NCI-H2196 (cell line): Measurements from ENCODE around the gene SEPTIN5.
"Not testable (repeated sequence)": the region's sequence is repeated elsewhere in the genome, so short reads cannot be mapped to it uniquely, and the experiment has no call there.

Source experiments
- DNase-seq: peaks from one replicate; lab custom pipeline; 2025; ENCODE audit not compliant: unreplicated experiment; lab: John Stamatoyannopoulos, UW

The SEPTIN5 gene

DNA sequence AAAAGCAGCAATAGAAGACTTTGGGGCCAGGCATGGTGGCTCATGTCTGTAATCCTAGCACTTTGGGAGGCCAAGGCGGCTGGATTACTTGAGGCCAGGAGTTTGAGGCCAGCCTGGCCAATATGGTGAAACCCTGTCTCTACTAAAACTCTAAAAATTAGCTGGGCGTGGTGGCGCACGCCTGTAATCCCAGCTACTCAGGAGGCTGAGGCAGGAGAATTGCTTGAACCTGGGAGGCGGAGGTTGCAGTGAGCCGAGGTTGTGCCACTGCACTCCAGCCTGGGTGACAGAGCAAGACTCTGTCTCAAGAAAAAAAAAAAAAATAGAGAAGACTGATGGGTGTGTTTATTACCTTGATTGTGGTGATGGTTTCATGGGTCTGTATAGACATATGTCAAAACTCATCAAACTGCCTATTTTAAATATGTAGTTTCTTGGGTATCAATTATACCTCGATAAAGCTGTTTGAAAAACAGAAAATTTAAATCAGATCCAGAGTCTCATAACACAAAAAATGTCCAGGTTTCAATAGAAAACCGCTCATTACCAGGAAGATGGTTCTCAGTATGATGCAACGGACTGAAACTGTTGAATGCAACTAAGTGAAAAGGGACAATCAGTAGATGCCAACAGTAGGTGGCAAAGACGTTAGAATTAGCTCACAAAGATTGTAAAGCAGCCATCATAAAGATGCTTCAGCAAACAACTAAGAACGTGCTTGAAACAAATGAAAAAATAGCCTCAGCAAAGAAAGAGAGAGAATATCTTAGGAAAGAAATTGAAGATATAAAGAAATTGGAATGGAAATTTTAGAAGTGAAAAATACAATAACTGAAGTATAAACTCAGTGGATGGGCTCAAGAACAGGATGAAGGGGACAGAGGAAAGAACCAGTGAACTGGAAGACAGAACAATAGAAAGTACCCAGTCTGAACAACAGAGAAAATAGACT lies 33.1 kb upstream of the SEPTIN5 start:
- no peak for DNase-seq

DNA sequence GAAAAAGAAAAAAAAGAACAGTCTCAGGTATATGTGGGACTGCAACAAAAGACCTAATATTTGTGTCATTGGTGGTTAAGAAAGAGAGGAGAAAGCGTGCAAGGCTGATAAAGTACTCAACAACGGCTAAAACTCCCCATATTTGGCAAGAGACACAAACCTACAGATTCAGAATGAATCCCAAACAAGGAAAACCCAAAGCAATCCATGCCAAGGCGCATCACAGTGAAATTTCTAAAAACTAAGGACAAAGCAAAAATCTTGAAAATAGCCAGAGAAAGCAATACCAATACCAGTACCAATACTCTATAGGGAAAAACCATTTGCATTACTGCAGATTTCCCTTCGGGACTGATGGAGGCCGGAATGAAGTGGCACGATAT lies 32.4 kb upstream of the SEPTIN5 start:
- DNase-seq, result no peak

DNA sequence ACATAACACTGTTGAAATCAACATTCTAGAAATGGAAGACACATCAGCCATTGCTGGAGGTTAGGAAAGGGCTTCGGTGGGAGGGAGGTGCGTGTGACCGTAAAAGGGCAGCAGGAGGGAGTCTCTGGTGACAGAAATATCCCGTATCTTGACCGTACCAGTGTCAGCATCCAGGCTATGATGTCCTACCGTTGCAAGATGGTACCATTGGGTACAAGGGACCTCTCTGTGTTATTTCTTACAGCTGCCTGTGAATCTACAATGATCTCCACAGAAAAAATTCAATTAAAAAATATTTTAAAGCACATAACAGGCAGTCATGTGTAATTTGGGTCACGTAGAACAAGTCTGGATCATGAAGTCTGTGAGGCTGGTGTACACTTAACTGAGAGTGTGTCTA lies 27.4 kb upstream of the SEPTIN5 start:
- DNase-seq, result no peak

DNA sequence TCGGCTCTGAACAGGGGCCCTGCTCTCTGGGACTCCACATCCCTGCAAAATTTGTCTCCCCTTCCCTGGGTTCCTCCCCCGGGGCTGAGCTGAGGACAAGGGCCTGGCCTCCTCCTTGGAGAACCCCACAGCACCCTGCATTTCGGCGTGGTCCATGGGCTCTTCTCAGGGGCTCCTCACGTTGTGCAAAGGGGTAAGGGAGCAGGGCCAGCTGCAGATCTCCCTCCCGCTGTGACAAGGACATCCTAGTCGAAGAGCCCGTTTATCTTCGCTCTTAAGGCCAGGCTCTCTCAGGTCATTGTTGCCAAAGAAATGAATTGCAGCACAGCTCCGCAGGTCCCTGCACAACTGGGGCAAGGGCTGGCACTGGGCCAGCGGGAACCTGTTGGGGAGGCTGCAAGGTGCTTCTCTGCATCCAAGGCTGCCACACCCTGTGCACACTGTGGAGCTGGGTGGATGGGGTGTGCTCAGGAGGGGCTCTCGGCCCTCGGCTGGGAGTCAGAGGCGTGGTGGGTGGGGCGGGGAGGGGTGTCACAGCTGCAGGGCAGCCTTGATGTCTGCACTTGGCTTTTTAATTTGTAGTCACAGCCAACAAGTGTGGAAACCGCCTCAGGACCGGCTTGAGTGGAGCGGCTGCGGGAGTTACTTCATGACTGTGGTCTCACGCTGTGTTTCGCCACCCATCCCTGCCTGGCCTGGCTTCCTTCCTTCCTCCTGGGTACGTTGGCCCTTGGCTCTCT lies 26.6 kb upstream of the SEPTIN5 start:
- DNase-seq, result no peak

DNA sequence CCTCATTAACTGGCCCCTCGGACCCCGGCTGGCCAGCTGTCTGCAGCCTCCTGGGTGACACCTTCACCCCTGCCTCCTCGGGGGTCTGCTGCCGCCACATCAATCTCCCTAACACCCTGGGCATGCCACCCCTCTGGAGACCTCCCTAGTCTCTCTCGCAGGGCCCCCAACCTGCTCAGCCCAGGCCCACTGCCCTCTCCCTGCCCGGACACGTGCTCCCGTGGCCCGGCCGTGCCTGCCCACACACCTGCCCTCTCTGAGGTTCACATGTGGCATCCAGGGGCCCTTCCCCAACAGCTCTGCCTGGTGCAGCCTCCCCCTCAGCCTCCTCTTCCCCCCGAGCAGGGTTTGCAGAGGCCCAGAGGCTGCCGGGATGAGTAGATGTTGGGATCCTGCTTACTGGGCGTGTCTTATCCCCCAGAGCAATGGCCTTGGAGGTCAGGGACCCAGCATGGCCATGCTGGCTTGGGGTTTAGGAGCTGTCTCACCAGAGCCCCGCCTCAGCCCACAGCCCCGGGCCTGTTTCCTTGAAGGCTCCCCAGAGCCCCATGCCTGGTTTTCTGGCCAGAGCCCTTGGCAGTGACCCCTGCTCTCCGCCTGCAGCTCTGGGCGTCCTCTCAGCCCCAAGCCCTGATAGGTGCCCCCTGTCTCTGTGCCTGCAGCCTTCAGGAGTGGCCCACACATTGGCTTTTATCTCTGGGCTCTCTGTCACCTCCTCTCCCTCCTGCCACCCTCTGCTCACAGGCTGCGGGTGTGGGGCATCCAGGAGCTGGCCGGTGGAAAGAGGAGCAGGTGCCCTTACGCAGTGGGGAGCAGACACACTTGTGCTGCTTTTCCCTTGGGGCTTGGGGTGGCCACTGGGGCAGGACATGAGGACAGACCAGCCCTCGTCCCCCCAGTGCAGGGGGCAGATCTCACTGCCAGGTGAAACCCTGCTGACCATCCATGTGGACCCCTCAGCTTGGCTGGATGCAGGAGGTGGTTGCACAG lies 25.7 kb upstream of the SEPTIN5 start:
- DNase-seq, result no peak

DNA sequence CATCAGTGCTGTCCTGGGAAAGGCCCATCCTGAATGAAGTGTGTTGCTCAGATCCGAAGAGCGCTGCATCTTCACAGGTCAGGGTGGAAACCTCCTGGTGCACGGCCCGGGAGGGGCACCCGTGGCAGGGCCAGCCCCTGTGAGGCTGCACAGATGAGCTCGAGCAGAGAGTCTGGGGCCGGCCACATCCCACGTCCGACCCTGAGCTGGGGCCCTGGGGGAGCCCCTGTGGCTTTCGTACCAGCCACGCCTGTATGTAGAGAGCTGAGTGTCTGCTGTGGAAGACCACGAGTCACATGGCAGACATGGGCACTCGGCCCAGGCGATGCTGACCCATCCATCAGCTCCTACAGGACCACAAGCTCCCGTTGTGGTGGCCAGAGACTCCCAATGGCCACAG lies 24.9 kb upstream of the SEPTIN5 start:
- DNase-seq, result no peak

DNA sequence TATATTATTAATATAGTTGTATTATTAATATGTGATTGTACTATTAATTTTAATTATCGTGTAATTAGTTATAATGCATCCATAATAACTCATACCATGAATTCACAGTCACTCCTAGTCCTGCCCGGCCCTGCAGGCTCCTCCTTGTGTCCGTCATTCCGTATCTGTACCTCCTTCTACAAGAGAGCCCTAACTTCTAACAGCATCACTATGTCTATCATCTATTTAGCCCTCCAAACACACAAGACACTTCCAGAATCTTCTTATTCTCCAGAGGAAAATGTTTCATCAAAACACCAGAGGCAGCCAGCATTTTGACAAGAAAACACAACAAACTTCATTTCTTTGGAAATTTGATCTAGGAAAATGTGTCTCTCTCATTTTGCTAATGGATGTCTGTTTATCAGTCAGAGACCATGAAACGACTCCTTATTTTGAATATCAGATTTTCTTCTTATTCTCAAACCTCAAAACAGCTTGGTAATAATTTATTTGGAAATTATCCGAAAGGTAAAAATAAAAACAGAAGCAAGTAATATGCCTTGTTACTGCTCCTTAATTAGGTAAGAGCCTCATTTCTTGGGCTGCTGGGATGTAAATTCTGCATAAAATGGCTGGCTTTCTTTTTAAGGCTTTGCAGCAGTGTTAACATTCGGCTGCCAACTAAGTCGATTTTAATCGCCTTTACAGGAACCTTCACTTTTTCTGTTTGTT lies 23.1 kb upstream of the SEPTIN5 start:
- DNase-seq, result no peak

DNA sequence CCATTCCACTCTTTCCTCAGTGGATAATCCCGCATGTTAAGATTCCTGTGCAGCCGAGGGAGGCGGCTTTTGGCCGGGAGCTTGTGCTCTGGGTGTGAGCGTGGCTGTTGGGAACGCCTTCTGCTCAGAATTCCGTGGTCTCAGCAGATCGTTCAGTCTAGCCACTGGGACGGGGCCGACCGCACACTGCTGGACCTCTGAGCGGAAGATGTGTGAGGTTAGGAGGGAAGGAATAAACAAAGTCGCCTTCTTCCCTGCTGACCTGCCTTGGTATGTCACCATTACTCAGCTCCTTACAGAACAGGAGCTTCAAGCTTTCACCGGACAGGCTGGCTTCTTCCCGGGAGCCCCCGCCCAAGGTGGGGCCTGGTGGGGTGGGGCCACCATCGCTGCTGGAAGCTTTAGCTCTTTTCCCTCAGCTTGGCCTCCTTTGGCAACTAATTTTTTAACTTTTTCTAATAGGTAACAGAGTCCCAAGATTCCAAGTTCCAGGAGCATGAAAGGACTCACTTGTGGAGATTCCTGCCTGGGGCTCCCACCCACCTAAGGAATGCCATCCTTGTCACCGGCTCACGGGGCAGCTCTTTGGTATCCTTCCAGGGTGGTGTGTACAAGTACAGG lies 22.5 kb upstream of the SEPTIN5 start:
- no peak for DNase-seq

DNA sequence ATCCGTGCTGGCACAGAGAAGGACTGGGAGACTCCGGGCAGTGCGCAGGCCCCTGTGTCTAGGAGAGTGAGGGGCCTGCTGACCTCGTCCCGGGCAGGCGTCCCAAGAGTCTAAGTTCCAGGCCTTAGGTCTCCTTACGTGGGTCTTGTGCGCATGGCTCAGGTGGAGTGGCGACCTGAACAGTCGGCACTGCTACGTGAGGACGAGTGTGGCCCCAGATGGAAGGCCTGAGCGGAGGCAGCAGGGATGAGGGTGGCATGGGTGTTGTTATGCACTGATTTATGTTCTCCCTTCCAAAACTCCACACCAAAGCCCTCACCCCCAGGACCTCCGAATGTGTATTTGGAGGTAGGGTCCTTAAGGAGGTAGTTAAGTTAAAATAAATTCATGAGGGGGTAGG lies 20.7 kb upstream of the SEPTIN5 start:
- DNase-seq, result no peak

DNA sequence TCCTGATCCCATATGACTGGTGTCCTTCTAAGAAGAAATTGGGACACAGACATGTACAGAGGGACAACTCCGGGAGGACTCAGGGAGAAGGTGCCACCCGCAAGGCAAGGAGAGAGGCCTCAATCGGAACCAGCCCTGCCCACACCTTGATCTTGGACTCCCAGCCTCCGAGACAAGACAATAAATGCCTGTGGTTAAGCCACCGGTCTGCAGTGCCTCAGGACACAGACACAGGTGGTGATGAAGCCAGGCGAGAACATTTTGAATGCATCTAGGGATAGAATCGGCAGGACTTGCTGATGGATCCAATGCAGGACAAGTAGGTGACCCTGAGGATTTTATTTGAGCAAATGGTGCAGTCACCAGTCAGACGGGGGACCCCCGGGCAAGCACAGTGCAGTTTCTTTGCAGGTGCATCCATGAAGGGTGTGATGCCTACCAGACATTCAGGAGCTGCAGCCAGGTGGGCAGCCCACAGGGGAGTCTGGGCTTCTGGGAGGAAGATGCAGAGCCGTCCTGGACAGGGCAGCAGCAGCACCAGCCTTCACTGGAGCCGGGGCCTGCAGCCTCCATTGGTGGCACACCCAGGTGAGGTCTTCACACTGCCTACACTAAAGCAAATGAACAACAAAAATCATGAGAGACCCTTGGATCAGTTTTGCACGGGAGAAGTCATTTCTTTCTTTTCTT lies 20.2 kb upstream of the SEPTIN5 start:
- no peak for DNase-seq

DNA sequence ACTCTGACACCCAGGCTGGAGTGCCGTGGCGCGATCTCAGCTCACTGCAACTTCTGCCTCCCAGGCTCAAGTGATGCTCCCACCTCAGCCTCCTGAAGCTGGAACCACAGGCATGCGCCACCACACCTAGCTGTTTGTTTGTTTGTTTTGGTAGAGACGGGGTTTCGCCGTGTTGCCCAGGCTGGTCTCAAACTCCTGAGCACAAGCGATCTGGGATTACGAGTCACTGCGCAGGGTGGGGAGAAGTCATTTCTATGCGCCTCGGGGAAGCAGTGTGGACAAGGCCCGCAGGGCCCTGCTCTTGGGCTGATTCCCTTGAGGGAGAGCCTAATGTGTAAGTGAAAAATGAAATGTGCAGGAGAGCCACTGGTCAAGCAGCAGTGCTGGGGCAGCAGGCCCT lies 19.6 kb upstream of the SEPTIN5 start:
- DNase-seq, result no peak

DNA sequence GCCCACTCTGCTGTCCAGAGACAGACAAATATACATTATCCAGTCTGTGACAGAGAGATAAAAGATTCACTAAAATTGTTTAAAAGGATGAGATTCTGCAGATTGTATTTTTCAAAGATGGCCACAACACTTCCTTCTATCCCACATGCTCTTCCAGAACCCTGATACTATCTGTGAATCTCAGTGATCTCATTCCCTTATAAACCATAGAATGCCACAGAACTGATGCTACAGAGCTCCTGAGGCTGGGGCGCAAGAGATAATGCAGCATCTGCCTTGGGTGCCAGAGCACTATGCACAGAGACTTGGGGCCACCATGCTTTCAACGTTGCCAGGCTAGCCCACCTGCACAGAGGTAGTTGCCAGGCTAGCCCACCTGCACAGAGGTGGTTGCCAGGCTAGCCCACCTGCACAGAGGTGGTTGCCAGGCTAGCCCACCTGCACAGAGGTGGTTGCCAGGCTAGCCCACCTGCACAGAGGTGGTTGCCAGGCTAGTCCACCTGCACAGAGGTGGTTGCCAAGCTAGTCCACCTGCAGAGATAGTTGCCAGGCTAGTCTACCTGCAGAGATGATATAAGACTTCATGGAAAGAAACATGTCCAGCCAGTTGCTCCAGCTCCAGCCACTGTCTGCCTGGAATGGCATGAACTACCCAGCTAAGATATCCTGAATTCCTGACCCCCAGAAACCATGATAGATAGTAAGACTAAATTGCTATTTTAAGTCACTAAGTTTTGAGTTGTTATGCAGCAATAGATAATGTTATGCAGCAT lies 17.6 kb upstream of the SEPTIN5 start:
- no peak for DNase-seq

DNA sequence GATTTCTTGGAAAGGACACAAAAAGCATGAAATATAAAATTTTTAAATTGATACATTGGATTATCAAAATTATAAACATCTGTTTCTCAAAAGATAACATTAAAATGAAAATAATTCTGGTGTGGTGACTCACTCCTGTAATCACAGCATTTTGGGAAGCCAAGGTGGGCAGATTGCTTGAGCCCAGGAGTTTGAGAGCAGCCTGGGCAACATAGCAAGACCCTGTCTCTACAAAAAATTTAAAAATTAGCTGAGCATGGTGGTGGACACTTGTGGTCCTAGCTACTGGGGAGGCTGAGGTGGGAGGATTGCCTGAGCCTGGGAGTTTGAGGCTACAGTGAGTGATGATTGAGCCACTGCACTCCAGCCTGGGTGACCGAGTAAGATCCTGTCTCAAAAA lies 16.4 kb upstream of the SEPTIN5 start:
- DNase-seq, result not testable (repeated sequence)

DNA sequence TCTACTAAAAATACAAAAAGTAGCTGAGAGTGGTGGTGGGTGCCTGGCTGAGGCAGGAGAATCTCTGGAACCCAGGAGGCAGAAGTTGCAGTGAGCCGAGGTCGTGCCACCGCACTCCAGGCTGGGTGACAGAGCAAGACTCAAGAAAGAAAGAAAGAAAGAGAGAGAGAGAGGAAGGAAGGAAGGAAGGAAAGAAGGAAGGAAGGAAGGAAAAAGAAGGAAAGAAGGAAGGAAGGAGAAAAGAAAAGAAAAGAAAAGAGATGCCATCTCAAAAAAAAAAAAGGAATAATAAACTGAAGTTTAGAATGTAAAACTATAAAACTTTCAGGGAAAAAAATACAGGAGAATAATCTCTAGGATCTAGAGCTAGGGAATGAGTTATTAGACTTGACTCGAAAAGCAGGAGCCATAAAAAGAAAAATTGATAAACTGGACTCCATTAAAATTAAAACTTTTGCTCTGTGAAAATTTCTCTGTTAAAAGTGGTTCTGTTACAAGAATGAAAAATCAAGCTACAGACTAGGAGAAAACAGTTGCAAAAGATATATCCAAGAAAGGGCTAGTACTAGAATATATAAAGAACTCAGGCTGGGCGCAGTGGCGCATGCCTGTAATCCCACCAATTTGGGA lies 13.4 kb upstream of the SEPTIN5 start:
- DNase-seq, result no peak

DNA sequence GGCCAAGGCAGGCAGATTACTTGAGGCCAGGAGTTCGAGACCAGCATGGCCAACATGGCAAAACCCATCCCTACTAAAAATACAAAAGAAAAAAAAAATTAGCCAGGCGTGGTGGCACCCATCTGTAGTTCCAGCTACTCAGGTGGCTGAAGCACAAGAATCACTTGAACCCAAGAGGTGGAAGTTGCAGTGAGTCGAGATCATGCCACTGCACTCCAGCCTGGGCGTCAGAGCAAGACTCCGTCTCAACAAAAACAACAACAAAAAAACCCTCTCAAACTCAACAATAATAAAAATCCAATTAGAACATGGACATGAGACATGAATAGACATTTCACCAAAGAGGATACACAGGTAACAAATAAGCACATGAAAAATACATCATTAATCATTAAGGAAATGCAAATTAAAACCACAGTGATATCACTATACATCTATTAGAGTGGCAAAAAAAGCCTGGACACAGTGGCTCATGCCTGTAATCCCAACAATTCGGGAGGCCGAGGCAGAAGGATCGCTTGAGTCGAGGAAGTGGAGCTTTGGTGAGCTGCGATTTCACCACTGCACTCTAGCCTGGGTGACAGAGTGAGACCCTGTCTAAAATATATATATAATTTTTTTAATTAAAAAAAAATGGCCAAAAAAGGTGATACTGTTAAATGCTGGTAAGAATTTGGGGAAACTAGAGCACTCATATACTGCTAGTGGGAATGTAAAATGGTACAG lies 12.7 kb upstream of the SEPTIN5 start:
- no peak for DNase-seq

DNA sequence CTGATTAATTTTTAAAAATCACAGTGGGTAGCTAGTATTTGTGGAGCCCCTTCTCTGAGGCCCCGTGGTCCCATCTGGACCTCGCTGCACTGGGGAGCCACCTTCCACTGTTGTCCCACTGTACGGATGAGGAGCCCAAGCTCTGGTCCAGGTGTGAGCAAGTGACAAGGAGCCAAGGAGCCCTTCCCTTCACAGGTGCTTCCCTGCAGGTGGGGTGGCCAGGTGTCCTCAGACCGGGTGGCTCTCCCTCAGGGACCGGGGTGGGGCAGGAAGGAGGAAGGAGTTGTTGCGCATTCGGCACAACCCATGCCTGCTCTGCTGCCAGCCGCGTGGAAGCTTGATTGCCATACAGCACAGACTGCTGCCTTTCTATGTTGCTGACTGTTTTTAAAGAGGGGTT lies 10.4 kb upstream of the SEPTIN5 start:
- no peak for DNase-seq

DNA sequence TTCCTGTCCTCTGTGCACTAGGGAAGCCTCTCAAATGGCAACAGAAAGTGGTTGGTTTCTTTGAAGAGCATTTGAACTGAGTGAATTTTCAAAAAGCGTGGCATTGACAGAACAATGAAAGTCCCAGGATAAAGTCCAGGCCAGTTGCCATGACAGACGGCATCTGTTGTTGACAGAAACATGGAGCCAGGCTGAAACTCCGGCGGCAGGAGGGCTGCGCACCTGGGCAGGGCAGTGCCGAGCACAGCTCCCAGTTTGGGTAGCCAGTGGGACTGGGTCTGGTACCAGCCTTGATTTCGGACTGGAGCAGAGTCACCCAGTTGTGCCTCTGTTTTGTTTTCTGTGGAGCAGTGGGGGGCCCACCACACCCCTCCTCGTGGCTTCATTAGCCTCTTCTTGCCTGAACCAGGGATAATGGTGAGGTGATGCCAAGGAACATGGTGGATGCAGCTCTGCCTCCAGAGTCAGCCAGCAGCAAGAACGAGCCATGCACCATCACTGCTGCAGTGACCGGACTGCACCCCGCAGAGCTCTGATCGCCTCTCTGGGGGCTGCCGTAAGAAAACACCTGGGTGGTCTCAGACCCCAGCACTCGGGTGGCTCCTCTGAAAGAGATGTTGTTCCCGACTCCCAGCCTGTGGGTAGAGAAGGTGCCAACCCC lies 9.8 kb upstream of the SEPTIN5 start:
- no peak for DNase-seq
